ENCODE results near the gene PDX1. TPM values are rescaled to one million over a fixed set of nuclear protein-coding genes. Genes with fewer than 3 reads are reported as not detected.

Gene PDX1
- total and polyA plus RNA-seq, 9 of the 15 experiments (the other 6 are each of a cell fraction or from before 2014, with no cell fraction given): not detected

DNA sequence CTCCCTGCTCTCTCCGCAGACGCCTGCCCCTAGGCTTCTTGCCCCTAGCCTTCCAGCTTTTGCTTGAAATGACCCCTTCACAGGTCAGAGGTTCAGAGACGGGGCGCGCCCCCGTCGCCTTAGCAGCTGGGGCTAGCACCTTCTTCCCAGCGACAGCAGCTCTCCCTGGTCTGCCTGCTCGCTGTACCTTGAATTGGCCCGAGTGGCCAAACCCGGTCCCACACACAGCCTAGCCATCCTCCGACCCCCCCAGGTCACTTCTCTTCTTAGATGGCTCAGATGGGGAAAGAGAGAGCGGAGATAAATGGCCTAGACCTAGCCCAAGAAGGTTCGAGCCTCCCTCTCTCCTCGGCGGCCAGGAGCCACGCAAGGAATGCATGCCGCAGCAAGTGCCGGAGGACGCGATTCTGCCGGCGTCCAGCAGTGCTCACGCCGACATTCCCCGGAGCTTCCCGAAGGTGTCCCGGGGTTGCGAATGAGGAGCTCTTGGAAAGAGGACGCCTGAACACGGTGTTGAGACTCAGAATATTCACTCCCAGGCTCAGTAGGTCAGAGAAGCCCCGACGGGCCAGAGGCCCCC is 48.0 kb downstream of the PDX1 start:
- Histone ChIP-seq H3K9me3 (replicated peaks; ENCODE audit: control insufficient read depth, insufficient read depth, low read depth, low read length) (no peaks in the 10 kb centered on the region), H3K9ac (ENCODE audit: insufficient read depth in 1 of 2, low read depth in 2 of 2, low read length in 2 of 2) (no peak overlapping the region), H3K4me1 (replicated peaks in 1 of 2; ENCODE audit: control insufficient read depth in 2 of 2, insufficient read depth in 2 of 2, low read length in 2 of 2) (no peaks in the 10 kb centered on the region; a peak in 1 of 5 replicates), H3K9me1 (ENCODE audit: control insufficient read depth, insufficient read depth, low read length) (no peaks in the 10 kb centered on the region), H3K4me3 (no peak overlapping the region), H3K36me3 (ENCODE audit: control insufficient read depth, insufficient read depth, low read length) (no peaks in the 10 kb centered on the region), H3K27ac (ENCODE audit: extremely low read depth, low read depth, low read length) (no peak overlapping the region), H3K27me3 (ENCODE audit: control insufficient read depth in 2 of 2, insufficient read depth in 2 of 2, low read length in 2 of 2) (peaks cover 12 to 81% of the 10 kb centered on the region in 2 experiments; a peak in 4 of 5 replicates), H4K20me1 (replicated peaks; ENCODE audit: control insufficient read depth, insufficient read depth, low read length) (no peaks in the 10 kb centered on the region; the same call in 1 of the 2 replicates), H2AFZ (ENCODE audit: low read depth, low read length) (no peak overlapping the region), H3K4me2 (ENCODE audit: insufficient read depth, low read length) (no peak overlapping the region), H3K79me2 (ENCODE audit: control insufficient read depth, insufficient read depth, low read length) (no peaks in the 10 kb centered on the region)
- in situ Hi-C loops (cut with MboI) (loop anchor here (25.0 kb wide), 1 partner anchor 456 kb away; no protein-coding TSS in a partner anchor), intact Hi-C loops (cut with micrococcal nuclease) (no loop called here)
- ChIA-PET POLR2A (no interaction called here), CTCF (ENCODE audit: low intra/inter-chr PET ratio) (no interaction called here)
- TF ChIP-seq ZNF253 (CRISPR knock-in tag; conservative IDR thresholded peaks at IDR 0.05) (no peak), HNRNPK (IDR thresholded peaks at IDR 0.05; ENCODE audit: low read depth, low read length, poor library complexity, severe bottlenecking) (no peak), NFIX (CRISPR knock-in tag; IDR thresholded peaks at IDR 0.05; ENCODE audit: low read depth) (no peak), ZNF41 (CRISPR knock-in tag; conservative IDR thresholded peaks at IDR 0.05) (no peak), MXD1 (CRISPR knock-in tag; IDR thresholded peaks at IDR 0.05; ENCODE audit: borderline replicate concordance, poor library complexity, severe bottlenecking) (no peak), FOXK2 (conservative IDR thresholded peaks at IDR 0.05 in 1 of 2, IDR thresholded peaks at IDR 0.05 in 1 of 2; ENCODE audit: low read depth in 2 of 2) (no peak), NFE2 (IDR thresholded peaks at IDR 0.05; ENCODE audit: low read depth) (no peak), RBBP5 (IDR thresholded peaks at IDR 0.05; ENCODE audit: borderline replicate concordance, insufficient read depth, low read length, poor library complexity, severe bottlenecking) (no peak), HDGF (IDR thresholded peaks at IDR 0.05) (no peak), SIRT6 (IDR thresholded peaks at IDR 0.05; ENCODE audit: low read depth, low read length) (no peak), PHB (CRISPR knock-in tag; IDR thresholded peaks at IDR 0.05) (no peak), SRSF9 (IDR thresholded peaks at IDR 0.05; ENCODE audit: borderline replicate concordance, low read depth, low read length) (no peak), ZNF280A (IDR thresholded peaks at IDR 0.05; ENCODE audit: low read depth, partially characterized antibody) (no peak), CC2D1A (IDR thresholded peaks at IDR 0.05) (no peak), MAFG (tag; conservative IDR thresholded peaks at IDR 0.05) (no peak), CBFA2T2 (conservative IDR thresholded peaks at IDR 0.05) (no peak), ZNF449 (CRISPR knock-in tag; IDR thresholded peaks at IDR 0.05) (no peak), ZNF384 (IDR thresholded peaks at IDR 0.05; ENCODE audit: low read depth, low read length) (no peak)
- TF ChIP-seq, protein P1, sequence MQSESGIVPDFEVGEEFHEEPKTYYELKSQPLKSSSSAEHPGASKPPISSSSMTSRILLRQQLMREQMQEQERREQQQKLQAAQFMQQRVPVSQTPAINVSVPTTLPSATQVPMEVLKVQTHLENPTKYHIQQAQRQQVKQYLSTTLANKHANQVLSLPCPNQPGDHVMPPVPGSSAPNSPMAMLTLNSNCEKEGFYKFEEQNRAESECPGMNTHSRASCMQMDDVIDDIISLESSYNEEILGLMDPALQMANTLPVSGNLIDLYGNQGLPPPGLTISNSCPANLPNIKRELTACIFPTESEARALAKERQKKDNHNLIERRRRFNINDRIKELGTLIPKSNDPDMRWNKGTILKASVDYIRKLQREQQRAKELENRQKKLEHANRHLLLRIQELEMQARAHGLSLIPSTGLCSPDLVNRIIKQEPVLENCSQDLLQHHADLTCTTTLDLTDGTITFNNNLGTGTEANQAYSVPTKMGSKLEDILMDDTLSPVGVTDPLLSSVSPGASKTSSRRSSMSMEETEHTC (IDR thresholded peaks at IDR 0.05): no peak
- DNase-seq (ENCODE audit: extremely low read depth in 1 of 4, low spot score in 3 of 4) (no peak), ATAC-seq (no peak), FAIRE-seq (no peak)
- no TSS peak for BruUV-seq (replicated peaks)
- 2% methylated on average over 18 of the region's 33 CpGs for WGBS (ENCODE audit: insufficient coverage, low coverage, missing lambda C conversion rate)

Measured in K562 (cell line).